D721Med (cell line): Measurements from ENCODE around the gene POLQ.

Experiments used
- DNase-seq: peaks from one replicate; pipeline ENCODE4 v3.0.0; 2011; ENCODE audit warnings: low spot score; ENCODE audit not compliant: insufficient read length
- FAIRE-seq: peaks from 2 replicates; lab custom pipeline; 2011; peaks lifted over from hg19 to GRCh38; lab: Jason Lieb, UNC
- CTCF ChIP-seq: IDR thresholded peaks from 2 replicates; pipeline ENCODE4 v1.5.1; 2012; ENCODE audit warnings: mild to moderate bottlenecking, control low read depth; ENCODE audit not compliant: insufficient read depth; ENCODE audit errors: missing control alignments

POLQ gene

GRCh38 chr3:121490161-121490560 is 55.6 kb downstream of the POLQ start:
- TF ChIP-seq CTCF, result no peak
- no peak for DNase-seq
- no peak for FAIRE-seq

- FAIRE-seq (no peak), DNase-seq (no peak)
- peak; percentile 6 for TF ChIP-seq CTCF
These were observed 57.2 kb downstream of the POLQ start for GRCh38 chr3:121488628-121489027.

GRCh38 chr3:121483290-121483689 is 62.5 kb downstream of the POLQ start:
- no peak for TF ChIP-seq CTCF
- no peak for FAIRE-seq
- no peak for DNase-seq

GRCh38 chr3:121482660-121483059 is 63.1 kb downstream of the POLQ start:
- FAIRE-seq (no peak), DNase-seq (no peak)
- TF ChIP-seq CTCF, result no peak

- DNase-seq, result no peak
- no peak for TF ChIP-seq CTCF
- FAIRE-seq, result no peak
These were observed 64.5 kb downstream of the POLQ start for GRCh38 chr3:121481106-121481880.

GRCh38 chr3:121477589-121477988 is 68.2 kb downstream of the POLQ start:
- DNase-seq, result no peak
- no peak for FAIRE-seq
- TF ChIP-seq CTCF, result no peak

- TF ChIP-seq CTCF, result no peak
- DNase-seq (no peak), FAIRE-seq (no peak)
These were observed 72.8 kb downstream of the POLQ start for GRCh38 chr3:121473001-121473400.
